ENCODE results near the gene FAF2. TPM values are rescaled to one million over a fixed set of nuclear protein-coding genes. Genes with fewer than 3 reads are reported as not detected.

The FAF2 gene
- total RNA-seq, 1 experiment from 2014 or later, result 44.4 TPM

- Histone ChIP-seq H3T11ph (ENCODE audit: low read length) (no peak overlapping the region), H4K20me1 (ENCODE audit: control insufficient read depth, insufficient read depth, insufficient read length) (no peaks in the 10 kb centered on the region), H2BK5ac (ENCODE audit: insufficient read length, low read length) (no peak overlapping the region), H2BK20ac (ENCODE audit: low read depth, low read length, poor library complexity, severe bottlenecking) (no peak overlapping the region), H3K27me3 (ENCODE audit: insufficient read depth, low read length) (no peaks in the 10 kb centered on the region), H3K79me2 (ENCODE audit: insufficient read depth, low read length) (peaks cover 22% of the 10 kb centered on the region; the same call in 1 of the 2 replicates), H2BK120ac (ENCODE audit: low read depth, low read length, poor library complexity, severe bottlenecking) (no peak overlapping the region), H3K27ac (ENCODE audit: insufficient read length, low read depth, low read length) (no peak overlapping the region), H3K9ac (ENCODE audit: extremely low read depth, insufficient read length, low read length) (no peak overlapping the region), H3K4me2 (ENCODE audit: insufficient read depth, insufficient read length, low read length) (no peak overlapping the region), H4K91ac (ENCODE audit: insufficient read length, low read depth, low read length) (no peak overlapping the region), H3K14ac (ENCODE audit: insufficient read depth, low read length) (no peak overlapping the region; the same call in 1 of the 2 replicates), H2AFZ (ENCODE audit: low read length) (no peak overlapping the region), H3K4me1 (ENCODE audit: insufficient read depth, low read length) (no peaks in the 10 kb centered on the region; the same call in 1 of the 2 replicates), H2BK15ac (ENCODE audit: low read depth, low read length) (no peak overlapping the region), H3K79me1 (ENCODE audit: insufficient read depth, low read depth, low read length, poor library complexity, severe bottlenecking) (peaks cover 3% of the 10 kb centered on the region), H4K5ac (ENCODE audit: insufficient read length, low read depth, low read length) (no peak overlapping the region), H3K23me2 (ENCODE audit: insufficient read length, low read depth, low read length, poor library complexity, severe bottlenecking) (no peaks in the 10 kb centered on the region), H3K9me3 (ENCODE audit: control insufficient read depth, low read depth, low read length) (no peaks in the 10 kb centered on the region), H3K23ac (ENCODE audit: insufficient read length, low read depth, low read length) (no peak overlapping the region), H3K4ac (ENCODE audit: low read depth, low read length) (no peak overlapping the region), H2AK5ac (ENCODE audit: insufficient read length, low read length) (no peak overlapping the region), H4K8ac (replicated peaks; ENCODE audit: insufficient read length, low read depth, low read length) (no peak overlapping the region), H3K56ac (ENCODE audit: insufficient read length, low read depth, low read length) (no peak overlapping the region), H2BK12ac (ENCODE audit: insufficient read length, low read depth, low read length) (no peak overlapping the region), H3K18ac (ENCODE audit: insufficient read length, low read depth, low read length) (no peak overlapping the region)
- Mint-ChIP-seq H3K4me3 (no peak overlapping the region), H3K27me3 (ENCODE audit: low read depth) (no peaks in the 10 kb centered on the region), H3K9me3 (no peaks in the 10 kb centered on the region), H3K4me1 (peaks cover 15 to 16% of the 10 kb centered on the region in 2 experiments), H3K27ac (peak overlapping the region in 1 of 3 experiments; percentile 64; a peak in 2 of 7 replicates), H3K36me3 (ENCODE audit: insufficient read depth in 1 of 3, low read depth in 3 of 3) (peaks cover 20 to 68% (median 62%) of the 10 kb centered on the region in 3 experiments; a peak in 6 of 7 replicates)
- no peak for TF ChIP-seq CTCF (conservative IDR thresholded peaks at IDR 0.05)
- DNase-seq, result no peak
- WGBS (ENCODE audit: extremely low coverage, insufficient read length, low lambda C conversion rate), result no CpG with 5 or more reads among the region's 11 CpGs
Observed at GRCh38 chr5:176529741-176530141, 81.6 kb downstream of the FAF2 start.

All from H9 (cell line).